T47D (cell line): ENCODE data around the gene DPYD.

Experiments used
- DNase-seq, 2 experiments: peaks; one replicate each; pipeline versions ENCODE4 v3.0.0 to v3.0.0-alpha.2; 2011 to 2012; ENCODE audit warnings: low read depth in 1 of 2, low spot score in 1 of 2
- JUND ChIP-seq: IDR thresholded peaks from 2 replicates; pipeline ENCODE4 v1.6.1; 2012; ENCODE audit warnings: low read depth
- in situ Hi-C: cut with HindIII; loops from 2 replicates; pipeline ENCODE4 v1.10.0; 2016; ENCODE audit warnings: low sequenced_read_pairs, low pct_unique_long_range_greater_than_20kb

DPYD gene

DNA sequence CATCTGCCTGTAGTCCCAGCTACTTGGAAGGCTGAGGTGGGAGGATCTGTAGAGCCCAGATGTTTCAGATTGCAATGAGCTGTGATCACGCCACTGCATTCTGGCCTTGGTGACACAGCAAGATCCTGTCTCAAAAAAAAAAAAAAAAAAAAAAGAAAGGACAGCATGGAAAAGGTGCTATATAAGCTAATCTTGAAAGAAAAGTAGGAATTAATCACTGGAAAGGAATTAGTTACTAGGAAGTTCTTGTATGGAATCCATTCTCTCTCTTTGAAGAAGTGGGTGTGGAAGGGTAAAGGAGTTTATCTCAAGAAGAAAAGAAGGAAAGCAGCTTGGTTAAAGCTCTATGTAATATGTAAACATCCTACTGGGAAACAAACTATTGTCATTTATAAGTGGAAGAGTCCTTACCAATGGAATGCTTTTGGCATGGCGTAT, 339.2 kb downstream of the DPYD start:
- in situ Hi-C loops = no loop called here
- no peak for TF ChIP-seq JUND
- DNase-seq = no peak

GRCh38 chr1:97577613-97578012, 343.2 kb downstream of the DPYD start:
- TF ChIP-seq JUND = no peak
- DNase-seq = no peak
- in situ Hi-C loops = no loop called here

DNA sequence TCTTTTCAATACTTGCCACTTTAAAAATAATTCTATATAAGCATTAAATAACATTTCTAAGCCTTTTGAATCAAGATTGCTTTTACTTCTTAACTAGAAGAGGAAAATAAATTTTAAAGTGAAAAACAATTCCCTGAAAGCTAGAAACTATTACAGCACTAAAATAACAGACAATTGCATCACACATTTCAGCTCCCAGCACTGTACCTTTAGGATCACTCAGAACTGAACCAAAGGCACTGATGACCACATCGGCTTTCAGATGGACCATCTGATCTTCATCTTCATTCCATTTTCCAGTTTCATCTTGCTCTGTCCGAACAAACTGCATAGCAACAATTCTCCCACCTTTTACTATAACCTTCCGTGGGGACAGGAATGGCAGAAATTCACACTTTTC, 347.3 kb downstream of the DPYD start:
- TF ChIP-seq JUND = no peak
- no peak for DNase-seq
- in situ Hi-C loops = no loop called here

DNA sequence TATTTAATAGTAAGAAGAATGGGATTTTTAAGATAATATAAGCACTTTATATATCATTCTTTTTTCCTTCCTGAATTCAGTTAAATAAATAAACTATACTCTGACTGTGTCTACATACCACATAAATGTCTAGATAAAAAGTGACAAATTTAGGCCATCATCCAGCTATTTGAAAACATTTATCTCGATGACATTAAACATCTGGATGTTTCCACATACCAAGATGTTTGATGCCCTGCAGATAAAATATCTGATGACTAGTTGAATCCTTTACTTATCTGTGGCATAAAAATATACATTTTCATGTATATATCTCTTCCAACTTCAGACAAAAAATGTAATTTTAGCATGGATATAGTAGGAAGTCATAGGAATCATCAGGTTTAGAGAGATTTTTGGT, 348.3 kb downstream of the DPYD start:
- in situ Hi-C loops = no loop called here

GRCh38 chr1:97571760-97572159, 349.1 kb downstream of the DPYD start:
- in situ Hi-C loops = no loop called here
- no peak for DNase-seq
- TF ChIP-seq JUND = no peak

More for the DNA sequence above, 348.3 kb downstream of the DPYD start:
- no peak for TF ChIP-seq JUND
- DNase-seq = no peak

DNA sequence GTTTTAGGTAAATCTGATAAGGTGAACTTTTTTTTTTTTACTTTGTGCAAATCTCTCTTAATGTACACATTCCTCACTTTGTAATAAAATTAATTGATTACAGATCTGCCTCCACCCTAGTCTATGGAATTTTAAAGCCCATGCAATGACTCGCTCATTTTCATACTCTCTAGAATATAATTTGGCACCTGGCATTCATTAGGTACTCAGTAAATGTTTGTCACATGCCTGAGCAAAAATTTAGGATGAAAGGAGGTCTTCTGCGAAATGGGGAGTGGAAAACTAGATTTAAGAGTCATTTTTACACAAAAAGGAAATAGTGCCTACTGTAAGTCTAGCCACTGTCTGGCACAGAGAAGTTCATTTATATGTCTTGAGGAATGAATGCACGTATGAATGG, 350.1 kb downstream of the DPYD start:
- in situ Hi-C loops = no loop called here
- no peak for DNase-seq
- TF ChIP-seq JUND = no peak

DNA sequence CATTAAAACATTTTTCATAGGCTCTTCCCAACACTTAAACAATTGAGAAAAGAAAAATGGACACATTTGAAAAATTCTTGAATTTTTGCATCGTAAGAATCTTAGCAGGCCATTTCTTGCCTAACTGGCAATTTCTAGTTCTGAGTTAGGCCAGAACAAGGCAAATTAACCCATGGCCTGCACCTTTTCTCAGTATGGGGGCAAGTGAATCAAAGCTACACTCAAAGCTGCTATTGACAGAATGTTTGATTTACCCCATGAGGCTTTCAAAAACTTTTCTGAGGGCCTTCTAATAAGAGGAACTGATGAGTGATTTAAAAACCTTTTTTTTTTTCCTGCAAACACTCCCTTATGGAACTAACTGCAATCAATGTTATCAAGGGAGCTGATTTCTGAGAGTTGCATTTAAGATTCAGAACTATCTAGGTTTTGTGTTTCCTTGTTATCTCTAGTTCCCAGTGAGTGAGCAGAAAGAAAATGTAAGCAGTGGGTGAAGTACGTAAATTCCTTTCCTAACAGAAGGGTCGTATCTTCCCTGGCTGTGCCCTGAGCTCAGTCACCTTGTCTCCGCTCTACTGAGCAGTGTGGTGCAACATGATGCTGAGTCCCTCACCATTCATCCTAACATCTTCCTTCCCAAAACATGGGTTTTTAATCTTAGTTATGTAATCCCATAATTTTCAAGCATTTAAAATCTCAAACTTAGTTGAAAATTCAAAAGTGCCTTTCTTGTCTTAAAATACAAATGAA, 353.7 kb downstream of the DPYD start:
- TF ChIP-seq JUND = no peak
- in situ Hi-C loops = no loop called here
- DNase-seq = no peak

DNA sequence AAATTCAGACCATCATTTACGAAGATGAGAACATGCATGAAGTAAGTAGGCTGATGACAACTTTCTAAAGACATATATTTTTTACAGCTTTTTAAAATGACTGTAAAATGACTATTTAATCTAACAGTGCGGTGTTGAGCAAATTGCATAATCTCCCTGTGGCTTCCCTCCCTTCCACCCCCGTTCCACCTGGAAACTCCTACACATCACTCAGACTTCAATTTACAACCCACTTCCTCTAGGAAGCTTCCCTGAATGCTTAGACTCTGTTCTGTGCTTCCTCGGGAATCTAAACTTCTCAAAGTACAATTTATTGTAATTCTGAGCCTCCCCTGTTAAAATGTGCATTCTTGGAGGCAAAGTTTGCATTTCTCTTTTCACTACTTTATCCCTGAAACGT, 354.9 kb downstream of the DPYD start:
- in situ Hi-C loops = no loop called here
- no peak for DNase-seq
- no peak for TF ChIP-seq JUND

- in situ Hi-C loops = no loop called here
- DNase-seq = no peak
- no peak for TF ChIP-seq JUND
These were observed 356.9 kb downstream of the DPYD start for GRCh38 chr1:97563926-97564325.

DNA sequence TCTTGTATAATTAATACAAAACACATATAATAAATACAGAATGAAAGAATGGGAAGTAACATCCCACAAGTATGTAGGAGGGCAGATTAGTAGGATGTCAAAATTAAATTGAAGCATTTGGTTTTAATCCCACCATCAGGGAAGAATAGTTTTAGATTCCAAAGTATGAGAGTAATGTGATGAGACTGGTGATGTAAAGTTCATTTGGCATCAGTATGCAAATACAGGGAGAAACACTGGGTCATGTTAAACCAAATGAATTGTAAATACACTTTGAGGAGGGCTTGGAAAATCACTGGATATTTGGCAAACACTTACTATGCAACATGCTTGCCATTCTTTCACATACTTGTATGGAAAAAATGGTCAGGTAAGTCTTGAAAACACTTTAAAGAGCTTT, 358.8 kb downstream of the DPYD start:
- no peak for DNase-seq
- in situ Hi-C loops = no loop called here
- TF ChIP-seq JUND = no peak

GRCh38 chr1:97560714-97561113, 360.1 kb downstream of the DPYD start:
- TF ChIP-seq JUND = no peak
- in situ Hi-C loops = no loop called here
- no peak for DNase-seq

GRCh38 chr1:97553971-97554370, 366.9 kb downstream of the DPYD start:
- in situ Hi-C loops = no loop called here
- no peak for TF ChIP-seq JUND
- no peak for DNase-seq

- in situ Hi-C loops = no loop called here
- TF ChIP-seq JUND = no peak
- no peak for DNase-seq
These were observed 369.7 kb downstream of the DPYD start for GRCh38 chr1:97551113-97551512.

- in situ Hi-C loops = no loop called here
- no peak for TF ChIP-seq JUND
These were observed 375.4 kb downstream of the DPYD start for GRCh38 chr1:97545446-97545845.

More at GRCh38 chr1:97545446-97545845, 375.4 kb downstream of the DPYD start:
- DNase-seq = no peak
